Measurements from ENCODE around the gene MDGA2.

Gene MDGA2

GRCh38 chr14:47567273-47567672 is 108.1 kb downstream of the MDGA2 start:
- Histone ChIP-seq H2AFZ (ENCODE audit: low read depth, low read length) (no peak overlapping the region), H2BK120ac (ENCODE audit: low read depth, low read length) (no peak overlapping the region), H3K27ac (ENCODE audit: low read length, poor library complexity, severe bottlenecking) (no peak overlapping the region), H3K27me3 (ENCODE audit: control insufficient read depth in 1 of 2, insufficient read depth in 1 of 2, low read length in 2 of 2) (no peaks in the 10 kb centered on the region), H3K36me3 (ENCODE audit: control insufficient read depth in 1 of 2, insufficient read depth in 2 of 2, low read depth in 1 of 2, low read length in 2 of 2) (no peaks in the 10 kb centered on the region), H3K9me3 (ENCODE audit: control insufficient read depth, low read length) (no peaks in the 10 kb centered on the region), H3K14ac (ENCODE audit: low read length in 2 of 2) (no peak overlapping the region), H3K4me2 (ENCODE audit: low read length, poor library complexity, severe bottlenecking) (no peak overlapping the region), H3K4me3 (ENCODE audit: insufficient read depth in 1 of 2, low read depth in 1 of 2, low read length in 2 of 2) (no peak overlapping the region), H3K79me1 (replicated peaks; ENCODE audit: low read length, poor library complexity, severe bottlenecking) (no peaks in the 10 kb centered on the region), H4K8ac (ENCODE audit: low read length) (no peak overlapping the region), H3K4me1 (ENCODE audit: control insufficient read depth, insufficient read depth, low read depth, low read length) (no peaks in the 10 kb centered on the region), H3K4ac (ENCODE audit: low read depth in 1 of 2, low read length in 2 of 2) (no peak overlapping the region), H3K23ac (ENCODE audit: low read length in 2 of 2) (no peak overlapping the region), H2BK15ac (ENCODE audit: low read depth, poor library complexity, severe bottlenecking) (no peak overlapping the region), H2BK12ac (ENCODE audit: low read length in 2 of 2) (no peak overlapping the region), H2AK5ac (ENCODE audit: low read length, severe bottlenecking) (no peak overlapping the region), H2BK5ac (ENCODE audit: low read depth, low read length, poor library complexity, severe bottlenecking) (no peak overlapping the region), H3K18ac (ENCODE audit: low read depth in 1 of 2, low read length in 2 of 2) (no peak overlapping the region), H4K91ac (ENCODE audit: low read length) (no peak overlapping the region), H3K9ac (ENCODE audit: low read length) (no peak overlapping the region)
- no peak for DNase-seq

GRCh38 chr14:47557894-47558293 is 117.5 kb downstream of the MDGA2 start:
- Histone ChIP-seq H2BK120ac (ENCODE audit: low read depth, low read length) (no peak overlapping the region), H3K4me1 (ENCODE audit: control insufficient read depth, insufficient read depth, low read depth, low read length) (no peaks in the 10 kb centered on the region), H4K8ac (ENCODE audit: low read length) (no peak overlapping the region), H3K14ac (ENCODE audit: low read length in 2 of 2) (no peak overlapping the region), H3K9me3 (ENCODE audit: control insufficient read depth, low read length) (peaks cover 3% of the 10 kb centered on the region), H4K91ac (ENCODE audit: low read length) (no peak overlapping the region), H3K27me3 (ENCODE audit: control insufficient read depth in 1 of 2, insufficient read depth in 1 of 2, low read length in 2 of 2) (no peaks in the 10 kb centered on the region), H3K79me1 (replicated peaks; ENCODE audit: low read length, poor library complexity, severe bottlenecking) (no peaks in the 10 kb centered on the region), H3K4me2 (ENCODE audit: low read length, poor library complexity, severe bottlenecking) (no peak overlapping the region), H3K18ac (ENCODE audit: low read depth in 1 of 2, low read length in 2 of 2) (no peak overlapping the region), H2BK5ac (ENCODE audit: low read depth, low read length, poor library complexity, severe bottlenecking) (no peak overlapping the region), H3K4ac (ENCODE audit: low read depth in 1 of 2, low read length in 2 of 2) (no peak overlapping the region), H3K27ac (ENCODE audit: low read length, poor library complexity, severe bottlenecking) (no peak overlapping the region), H3K23ac (ENCODE audit: low read length in 2 of 2) (no peak overlapping the region), H3K9ac (ENCODE audit: low read length) (no peak overlapping the region), H3K36me3 (ENCODE audit: control insufficient read depth in 1 of 2, insufficient read depth in 2 of 2, low read depth in 1 of 2, low read length in 2 of 2) (no peaks in the 10 kb centered on the region), H2BK12ac (ENCODE audit: low read length in 2 of 2) (no peak overlapping the region), H2AK5ac (ENCODE audit: low read length, severe bottlenecking) (no peak overlapping the region), H2AFZ (ENCODE audit: low read depth, low read length) (no peak overlapping the region), H3K4me3 (ENCODE audit: insufficient read depth in 1 of 2, low read depth in 1 of 2, low read length in 2 of 2) (no peak overlapping the region), H2BK15ac (ENCODE audit: low read depth, poor library complexity, severe bottlenecking) (no peak overlapping the region)
- DNase-seq = no peak
- WGBS = 60% methylated on average over 1 of the region's 1 CpG

- Histone ChIP-seq H3K14ac (ENCODE audit: low read length in 2 of 2) (no peak overlapping the region), H2BK120ac (ENCODE audit: low read depth, low read length) (no peak overlapping the region), H4K91ac (ENCODE audit: low read length) (no peak overlapping the region), H3K4me2 (ENCODE audit: low read length, poor library complexity, severe bottlenecking) (no peak overlapping the region), H3K9ac (ENCODE audit: low read length) (no peak overlapping the region), H3K27ac (ENCODE audit: low read length, poor library complexity, severe bottlenecking) (no peak overlapping the region), H2AFZ (ENCODE audit: low read depth, low read length) (no peak overlapping the region), H2AK5ac (ENCODE audit: low read length, severe bottlenecking) (no peak overlapping the region), H2BK15ac (ENCODE audit: low read depth, poor library complexity, severe bottlenecking) (no peak overlapping the region), H3K9me3 (ENCODE audit: control insufficient read depth, low read length) (no peaks in the 10 kb centered on the region), H3K4me3 (ENCODE audit: insufficient read depth in 1 of 2, low read depth in 1 of 2, low read length in 2 of 2) (no peak overlapping the region), H3K23ac (ENCODE audit: low read length in 2 of 2) (no peak overlapping the region), H3K79me1 (replicated peaks; ENCODE audit: low read length, poor library complexity, severe bottlenecking) (no peaks in the 10 kb centered on the region), H3K4ac (ENCODE audit: low read depth in 1 of 2, low read length in 2 of 2) (no peak overlapping the region), H3K4me1 (ENCODE audit: control insufficient read depth, insufficient read depth, low read depth, low read length) (no peaks in the 10 kb centered on the region), H3K36me3 (ENCODE audit: control insufficient read depth in 1 of 2, insufficient read depth in 2 of 2, low read depth in 1 of 2, low read length in 2 of 2) (no peaks in the 10 kb centered on the region), H2BK12ac (ENCODE audit: low read length in 2 of 2) (no peak overlapping the region), H3K18ac (ENCODE audit: low read depth in 1 of 2, low read length in 2 of 2) (no peak overlapping the region), H3K27me3 (ENCODE audit: control insufficient read depth in 1 of 2, insufficient read depth in 1 of 2, low read length in 2 of 2) (no peaks in the 10 kb centered on the region), H2BK5ac (ENCODE audit: low read depth, low read length, poor library complexity, severe bottlenecking) (no peak overlapping the region), H4K8ac (ENCODE audit: low read length) (no peak overlapping the region)
- peak; percentile 62 for DNase-seq
Observed at GRCh38 chr14:47555333-47555732, 120.1 kb downstream of the MDGA2 start.

- Histone ChIP-seq H3K4ac (ENCODE audit: low read depth in 1 of 2, low read length in 2 of 2) (no peak overlapping the region), H3K9me3 (ENCODE audit: control insufficient read depth, low read length) (no peaks in the 10 kb centered on the region), H3K4me3 (ENCODE audit: insufficient read depth in 1 of 2, low read depth in 1 of 2, low read length in 2 of 2) (no peak overlapping the region), H3K4me2 (ENCODE audit: low read length, poor library complexity, severe bottlenecking) (no peak overlapping the region), H3K36me3 (ENCODE audit: control insufficient read depth in 1 of 2, insufficient read depth in 2 of 2, low read depth in 1 of 2, low read length in 2 of 2) (no peaks in the 10 kb centered on the region), H3K9ac (ENCODE audit: low read length) (no peak overlapping the region), H2AK5ac (ENCODE audit: low read length, severe bottlenecking) (no peak overlapping the region), H3K79me1 (replicated peaks; ENCODE audit: low read length, poor library complexity, severe bottlenecking) (no peaks in the 10 kb centered on the region), H2BK120ac (ENCODE audit: low read depth, low read length) (no peak overlapping the region), H2BK12ac (ENCODE audit: low read length in 2 of 2) (no peak overlapping the region), H3K27me3 (ENCODE audit: control insufficient read depth in 1 of 2, insufficient read depth in 1 of 2, low read length in 2 of 2) (no peaks in the 10 kb centered on the region), H3K27ac (ENCODE audit: low read length, poor library complexity, severe bottlenecking) (no peak overlapping the region), H3K14ac (ENCODE audit: low read length in 2 of 2) (no peak overlapping the region), H3K4me1 (ENCODE audit: control insufficient read depth, insufficient read depth, low read depth, low read length) (no peaks in the 10 kb centered on the region), H2AFZ (ENCODE audit: low read depth, low read length) (no peak overlapping the region), H2BK15ac (ENCODE audit: low read depth, poor library complexity, severe bottlenecking) (no peak overlapping the region), H4K91ac (ENCODE audit: low read length) (no peak overlapping the region), H2BK5ac (ENCODE audit: low read depth, low read length, poor library complexity, severe bottlenecking) (no peak overlapping the region), H4K8ac (ENCODE audit: low read length) (no peak overlapping the region), H3K23ac (ENCODE audit: low read length in 2 of 2) (no peak overlapping the region), H3K18ac (ENCODE audit: low read depth in 1 of 2, low read length in 2 of 2) (no peak overlapping the region)
- no peak for DNase-seq
- whole genome bisulfite sequencing = 100% methylated on average over 1 of the region's 2 CpGs
Observed at GRCh38 chr14:47549886-47550285, 125.5 kb downstream of the MDGA2 start.
